PC-3 (cell line): ENCODE data around the gene FBXO4. TPM values are rescaled to one million over a fixed set of nuclear protein-coding genes. Genes with fewer than 3 reads are reported as not detected.

Experiments
- ATAC-seq: fragments of 200-7000 bp; cut with Tn5 transposase; 2 replicates; pipeline ENCODE4 v1.9.1; 2020; ENCODE audit warnings: mild to moderate bottlenecking, moderate library complexity
- BruUV-seq: library from RNA; stranded (reverse); fragments of 400-500 nt; replicated peaks from 2 replicates; lab custom pipeline; 2021; lab: Mats Ljungman, UMichigan
- CTCF ChIA-PET: fragments of 300-600 bp; sonication (Branson Sonifier 250); formaldehyde crosslinking; loops from one replicate; lab custom pipeline; 2022; ENCODE audit warnings: antibody characterized with exemption; lab: Charles Lee
- POLR2A ChIA-PET: fragments of 300-600 bp; sonication (Branson Sonifier 250); formaldehyde crosslinking; loops from one replicate; lab custom pipeline; 2022; ENCODE audit warnings: antibody characterized with exemption; ENCODE audit not compliant: unreplicated experiment; lab: Charles Lee
- DNase-seq: peaks from one replicate; pipeline ENCODE4 v3.0.0-alpha.2; 2015
- H2AFZ ChIP-seq: fragments of 300-600 bp; sonication (generic); 2 replicates; pipeline ENCODE4 v1.6.0; 2016; ENCODE audit warnings: antibody characterized with exemption, low read length
- H3F3A ChIP-seq: fragments of 300-600 bp; sonication (generic); one replicate; pipeline ENCODE4 v1.6.0; 2017; ENCODE audit warnings: antibody characterized with exemption, low read length, control low read depth, mild to moderate bottlenecking; ENCODE audit not compliant: unreplicated experiment
- H3K27ac ChIP-seq: fragments of 300-600 bp; sonication (generic); 2 replicates; pipeline ENCODE4 v1.5.1; 2016; ENCODE audit warnings: mild to moderate bottlenecking, low read length
- H3K27me3 ChIP-seq: fragments of 300-600 bp; sonication (generic); 2 replicates; pipeline ENCODE4 v1.6.1; 2016; ENCODE audit warnings: low read length, mixed read lengths
- H3K36me3 ChIP-seq: fragments of 300-600 bp; sonication (generic); 2 replicates; pipeline ENCODE4 v1.6.1; 2016; ENCODE audit warnings: low read depth, mixed run types, low read length, mixed read lengths
- H3K4me1 ChIP-seq: fragments of 300-600 bp; sonication (generic); 2 replicates; pipeline ENCODE4 v1.5.1; 2016; ENCODE audit warnings: low read length; ENCODE audit not compliant: insufficient read depth
- H3K4me2 ChIP-seq: fragments of 300-600 bp; sonication (generic); 2 replicates; pipeline ENCODE4 v1.6.0; 2016; ENCODE audit warnings: low read length
- H3K4me3 ChIP-seq: fragments of 300-600 bp; sonication (generic); 2 replicates; pipeline ENCODE4 v1.5.1; 2016; ENCODE audit warnings: mild to moderate bottlenecking, low read length, mixed read lengths
- H3K79me2 ChIP-seq: fragments of 300-600 bp; sonication (generic); 2 replicates; pipeline ENCODE4 v1.6.1; 2017; ENCODE audit warnings: low read length, mixed read lengths
- H3K9ac ChIP-seq: fragments of 300-600 bp; sonication (generic); 2 replicates; pipeline ENCODE4 v1.6.0; 2016; ENCODE audit warnings: mild to moderate bottlenecking, low read length
- H3K9me2 ChIP-seq: fragments of 300-600 bp; sonication (generic); replicated peaks from 2 replicates; pipeline ENCODE4 v1.6.1; 2016; ENCODE audit warnings: mixed run types, low read length, mixed read lengths
- H3K9me3 ChIP-seq: fragments of 300-600 bp; sonication (generic); 2 replicates; pipeline ENCODE4 v1.6.1; 2016; ENCODE audit warnings: low read length, mixed read lengths
- H4K20me1 ChIP-seq: fragments of 300-600 bp; sonication (generic); 2 replicates; pipeline ENCODE4 v1.6.1; 2016; ENCODE audit warnings: low read length, mixed read lengths
- EZH2 ChIP-seq: fragments of 300-600 bp; sonication (generic); IDR thresholded peaks from one replicate; pipeline ENCODE4 v1.6.1; 2017; ENCODE audit warnings: antibody characterized with exemption, mild to moderate bottlenecking, low read length; ENCODE audit not compliant: unreplicated experiment
- EZH2phosphoT487 ChIP-seq: fragments of 300-600 bp; sonication (generic); IDR thresholded peaks from 2 replicates; pipeline ENCODE4 v1.6.1; 2018; ENCODE audit warnings: mild to moderate bottlenecking, antibody characterized with exemption, low read length, borderline replicate concordance
- intact Hi-C: fragments of 100-400 bp; cut with micrococcal nuclease; formaldehyde crosslinking; loops from 2 replicates; pipeline ENCODE4 v1.9.0; 2023
- total RNA-seq: library from RNA; depleted of rRNA; stranded (reverse); fragments of >200 nt; gene quantifications from 2 replicates; pipeline ENCODE4 v1.2.3, GENCODE V29; 2014
- TF ChIP-seq, protein P1 (sequence below): fragments of 300-600 bp; sonication (generic); conservative IDR thresholded peaks from 2 replicates; pipeline ENCODE4 v1.5.1; 2017; ENCODE audit warnings: antibody characterized with exemption, low read depth, mild to moderate bottlenecking, low read length

FBXO4 gene
- total RNA-seq, 1 experiment from 2014 or later: 18.1 TPM

DNA sequence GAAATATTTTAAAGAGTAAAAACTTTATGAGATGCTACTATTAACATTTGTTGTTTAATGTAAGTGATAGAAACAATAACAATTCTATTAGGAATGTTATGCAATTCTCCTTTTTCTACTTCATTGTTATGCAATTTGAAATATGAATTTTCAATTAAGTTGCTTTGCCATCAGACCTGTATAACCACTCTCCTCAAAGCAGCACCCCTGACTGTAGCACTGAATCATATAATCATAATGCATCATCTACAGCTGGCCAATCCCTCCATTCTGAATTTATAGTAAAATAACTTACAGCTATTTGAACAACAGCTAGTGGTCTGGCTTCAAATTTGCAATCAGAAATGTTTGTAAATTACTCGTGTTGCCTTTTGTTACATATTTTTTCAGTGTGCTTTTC lies 29.2 kb downstream of the FBXO4 start:
- H3K27me3 ChIP-seq: no peaks in the 10 kb centered on the region
- H3K4me3 ChIP-seq: no peak overlapping the region
- no peaks in the 10 kb centered on the region for H3K79me2 ChIP-seq
- ChIA-PET CTCF (interaction anchor here (0.6 kb wide), 1 partner anchor 151 kb away, joined by 3 read pairs; no protein-coding TSS in a partner anchor), POLR2A (no interaction called here)
- TF ChIP-seq, protein P1, sequence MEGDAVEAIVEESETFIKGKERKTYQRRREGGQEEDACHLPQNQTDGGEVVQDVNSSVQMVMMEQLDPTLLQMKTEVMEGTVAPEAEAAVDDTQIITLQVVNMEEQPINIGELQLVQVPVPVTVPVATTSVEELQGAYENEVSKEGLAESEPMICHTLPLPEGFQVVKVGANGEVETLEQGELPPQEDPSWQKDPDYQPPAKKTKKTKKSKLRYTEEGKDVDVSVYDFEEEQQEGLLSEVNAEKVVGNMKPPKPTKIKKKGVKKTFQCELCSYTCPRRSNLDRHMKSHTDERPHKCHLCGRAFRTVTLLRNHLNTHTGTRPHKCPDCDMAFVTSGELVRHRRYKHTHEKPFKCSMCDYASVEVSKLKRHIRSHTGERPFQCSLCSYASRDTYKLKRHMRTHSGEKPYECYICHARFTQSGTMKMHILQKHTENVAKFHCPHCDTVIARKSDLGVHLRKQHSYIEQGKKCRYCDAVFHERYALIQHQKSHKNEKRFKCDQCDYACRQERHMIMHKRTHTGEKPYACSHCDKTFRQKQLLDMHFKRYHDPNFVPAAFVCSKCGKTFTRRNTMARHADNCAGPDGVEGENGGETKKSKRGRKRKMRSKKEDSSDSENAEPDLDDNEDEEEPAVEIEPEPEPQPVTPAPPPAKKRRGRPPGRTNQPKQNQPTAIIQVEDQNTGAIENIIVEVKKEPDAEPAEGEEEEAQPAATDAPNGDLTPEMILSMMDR: no peak
- no peak for TF ChIP-seq EZH2phosphoT487
- no peak for TF ChIP-seq EZH2
- DNase-seq: peak; percentile 14
- no peaks in the 10 kb centered on the region for H4K20me1 ChIP-seq
- intact Hi-C loops: no loop called here
- H2AFZ ChIP-seq: no peak overlapping the region
- H3K9me2 ChIP-seq: no peaks in the 10 kb centered on the region
- H3K4me2 ChIP-seq: no peak overlapping the region
- H3K4me1 ChIP-seq: no peaks in the 10 kb centered on the region
- H3K9ac ChIP-seq: no peak overlapping the region
- H3K9me3 ChIP-seq: peaks cover 6% of the 10 kb centered on the region; the same call in 1 of the 2 replicates
- no peaks in the 10 kb centered on the region for H3K36me3 ChIP-seq
- no peak for ATAC-seq
- H3K27ac ChIP-seq: no peak overlapping the region
- H3F3A ChIP-seq: no peaks in the 10 kb centered on the region
- no TSS peak for BruUV-seq

GRCh38 chr5:41955432-41956024 lies 30.4 kb downstream of the FBXO4 start:
- DNase-seq (no peak), ATAC-seq (no peak)
- TF ChIP-seq, protein P1: no peak
- TF ChIP-seq EZH2phosphoT487 (no peak), EZH2 (no peak)
- H3K4me3 ChIP-seq: no peak overlapping the region
- peaks cover 16% of the 10 kb centered on the region for H3K9me3 ChIP-seq
- ChIA-PET CTCF (no interaction called here), POLR2A (no interaction called here)
- H3K9ac ChIP-seq: no peak overlapping the region
- H3F3A ChIP-seq: no peaks in the 10 kb centered on the region
- no peaks in the 10 kb centered on the region for H3K27me3 ChIP-seq
- H2AFZ ChIP-seq: no peak overlapping the region
- no peaks in the 10 kb centered on the region for H3K36me3 ChIP-seq
- no peaks in the 10 kb centered on the region for H3K4me1 ChIP-seq
- no peaks in the 10 kb centered on the region for H4K20me1 ChIP-seq
- intact Hi-C loops: no loop called here
- BruUV-seq: no TSS peak
- H3K9me2 ChIP-seq: no peaks in the 10 kb centered on the region
- no peaks in the 10 kb centered on the region for H3K79me2 ChIP-seq
- no peak overlapping the region for H3K4me2 ChIP-seq
- no peak overlapping the region for H3K27ac ChIP-seq

- no peaks in the 10 kb centered on the region for H3K79me2 ChIP-seq
- CTCF ChIA-PET: no interaction called here
- intact Hi-C loops: no loop called here
- TF ChIP-seq, protein P1: no peak
- no peak for TF ChIP-seq EZH2
- TF ChIP-seq EZH2phosphoT487: no peak
- DNase-seq (no peak), ATAC-seq (no peak)
- no peak overlapping the region for H3K4me3 ChIP-seq
- no peak overlapping the region for H3K9ac ChIP-seq
- no peaks in the 10 kb centered on the region for H3F3A ChIP-seq
- H3K9me2 ChIP-seq: no peaks in the 10 kb centered on the region
- no TSS peak for BruUV-seq
- no peaks in the 10 kb centered on the region for H3K27me3 ChIP-seq
- H3K9me3 ChIP-seq: peaks cover 25% of the 10 kb centered on the region
- H4K20me1 ChIP-seq: no peaks in the 10 kb centered on the region
- H3K27ac ChIP-seq: no peak overlapping the region
- no peaks in the 10 kb centered on the region for H3K4me1 ChIP-seq
- POLR2A ChIA-PET: no interaction called here
- no peak overlapping the region for H2AFZ ChIP-seq
- H3K36me3 ChIP-seq: no peaks in the 10 kb centered on the region
- no peak overlapping the region for H3K4me2 ChIP-seq
These were observed 31.9 kb downstream of the FBXO4 start for GRCh38 chr5:41956943-41957342.
